Ectodermal cell (in vitro differentiated cells): Measurements from ENCODE around the gene BCOR.

ENCODE experiments used
- H3K27ac ChIP-seq: 2 replicates; pipeline ENCODE4 v1.7.0; 2013; ENCODE audit warnings: mild to moderate bottlenecking, low read depth, low read length; ENCODE audit not compliant: insufficient read depth, poor library complexity, severe bottlenecking
- H3K27me3 ChIP-seq: 2 replicates; pipeline ENCODE4 v1.7.0; 2013; ENCODE audit warnings: mild to moderate bottlenecking, low read length; ENCODE audit not compliant: insufficient read depth, control insufficient read depth, poor library complexity, severe bottlenecking
- H3K36me3 ChIP-seq: one replicate; pipeline ENCODE4 v1.7.0; 2013; ENCODE audit warnings: low read length; ENCODE audit not compliant: control insufficient read depth, insufficient read depth
- H3K4me1 ChIP-seq: one replicate; pipeline ENCODE4 v1.7.0; 2013; ENCODE audit warnings: low read length; ENCODE audit not compliant: control insufficient read depth, insufficient read depth
- H3K4me3 ChIP-seq: 2 replicates; pipeline ENCODE4 v1.7.0; 2013; ENCODE audit warnings: low read depth, low read length, control low read depth; ENCODE audit not compliant: insufficient read depth
- H3K9me3 ChIP-seq: 2 replicates; pipeline ENCODE4 v1.7.0; 2013; ENCODE audit warnings: mild to moderate bottlenecking, low read length, moderate library complexity; ENCODE audit not compliant: control insufficient read depth
- WGBS, 2 experiments: methylation state at CpG; one replicate each; pipeline ENCODE4 v1.1.7; 2013; ENCODE audit warnings: missing lambda C conversion rate in 2 of 2; 5-methylcytosine and 5-hydroxymethylcytosine counted together

Gene BCOR

DNA sequence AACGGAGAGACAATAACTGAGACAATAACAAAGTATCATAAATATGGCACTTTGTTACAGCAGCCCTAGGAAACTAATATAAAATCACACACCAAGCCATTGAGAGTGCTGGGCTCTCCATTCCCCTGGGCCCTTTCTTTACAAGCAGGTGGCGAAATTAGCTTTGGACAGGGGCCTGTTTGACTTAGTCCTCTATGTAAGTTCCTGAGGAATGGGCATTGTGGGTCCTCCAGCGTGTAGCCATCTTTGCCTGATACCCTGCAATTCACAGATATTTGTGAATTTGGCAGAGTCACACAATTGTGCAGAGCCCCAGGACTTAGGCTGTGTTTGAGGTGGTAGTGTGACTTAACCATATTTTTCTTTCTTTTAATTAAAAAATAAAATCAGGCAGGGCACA lies 67.6 kb downstream of the BCOR start:
- Histone ChIP-seq H3K9me3 (no peaks in the 10 kb centered on the region), H3K4me1 (no peaks in the 10 kb centered on the region), H3K27ac (no peak overlapping the region), H3K4me3 (no peak overlapping the region), H3K27me3 (no peaks in the 10 kb centered on the region), H3K36me3 (no peaks in the 10 kb centered on the region)
- WGBS, 2 experiments = 97 to 98% methylated on average over 3 of the region's 3 CpGs

DNA sequence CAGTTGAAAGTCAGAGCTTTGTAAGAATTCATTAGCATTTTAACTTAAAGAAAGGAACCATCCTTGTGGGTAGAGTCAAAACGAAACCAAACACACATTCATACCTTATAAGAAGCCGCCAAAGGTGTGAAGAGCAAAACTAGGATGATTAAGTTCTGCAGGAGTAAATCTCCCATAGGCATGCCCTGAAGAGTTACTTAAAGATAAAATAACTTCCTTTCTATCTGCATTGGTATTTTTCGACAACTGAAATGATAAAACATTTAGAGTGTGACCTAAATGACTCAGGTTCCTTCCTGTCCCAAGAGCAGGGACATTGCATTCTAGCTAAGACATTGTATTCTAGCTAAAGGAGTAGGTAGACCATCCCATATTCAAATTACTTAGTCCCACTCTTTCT lies 75.3 kb downstream of the BCOR start:
- WGBS, 2 experiments = 89 to 95% methylated on average over 2 to 3 of the region's 3 CpGs
- Histone ChIP-seq H3K4me3 (no peak overlapping the region), H3K36me3 (no peaks in the 10 kb centered on the region), H3K4me1 (no peaks in the 10 kb centered on the region), H3K9me3 (no peaks in the 10 kb centered on the region), H3K27ac (no peak overlapping the region), H3K27me3 (no peaks in the 10 kb centered on the region)

DNA sequence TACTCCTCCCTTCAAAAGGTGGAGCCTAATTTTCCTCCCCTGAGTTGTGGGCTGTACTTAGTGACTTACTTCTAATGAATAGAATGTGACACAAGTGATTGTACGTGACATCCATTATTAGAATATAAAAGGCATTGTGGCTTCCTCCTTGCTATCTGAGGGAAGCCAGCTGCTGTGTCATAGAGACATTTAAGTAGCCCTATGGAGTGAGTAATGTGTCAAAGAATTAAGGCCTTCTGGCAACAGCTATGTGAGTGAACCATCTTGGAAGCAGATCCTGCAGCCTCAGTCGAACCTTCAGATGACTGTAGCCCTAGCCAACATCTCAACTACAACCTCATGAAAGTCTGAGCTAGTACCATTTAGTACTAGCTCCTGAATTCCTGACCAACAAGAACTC lies 76.1 kb downstream of the BCOR start:
- H3K27me3 ChIP-seq = no peaks in the 10 kb centered on the region
- no peak overlapping the region for H3K27ac ChIP-seq
- no peak overlapping the region for H3K4me3 ChIP-seq
- H3K9me3 ChIP-seq = no peaks in the 10 kb centered on the region
- WGBS, 2 experiments = 73 to 87% methylated on average over 2 of the region's 2 CpGs
- H3K4me1 ChIP-seq = no peaks in the 10 kb centered on the region
- H3K36me3 ChIP-seq = no peaks in the 10 kb centered on the region

DNA sequence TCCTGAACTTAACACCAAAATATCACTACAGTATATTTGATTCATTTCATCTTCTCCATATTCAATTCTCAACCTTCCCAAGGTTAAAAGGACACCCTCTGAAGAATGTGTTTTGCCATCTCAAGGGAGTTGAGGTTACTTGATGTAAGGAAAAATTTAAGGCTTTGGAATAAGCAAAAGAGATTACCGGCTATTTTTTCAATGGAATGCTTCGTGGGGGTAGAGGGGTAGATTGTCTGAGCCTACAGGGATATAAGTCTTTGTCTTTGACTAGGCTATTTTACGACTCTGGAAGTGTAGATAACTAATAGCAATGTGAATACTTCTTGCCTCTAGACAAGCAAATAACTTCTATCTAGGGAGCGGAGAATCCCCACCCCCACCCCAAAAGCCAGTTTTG lies 78.2 kb downstream of the BCOR start:
- Histone ChIP-seq H3K36me3 (no peaks in the 10 kb centered on the region), H3K27me3 (peaks cover 7% of the 10 kb centered on the region), H3K4me1 (no peaks in the 10 kb centered on the region), H3K27ac (no peak overlapping the region), H3K9me3 (no peaks in the 10 kb centered on the region), H3K4me3 (no peak overlapping the region)
- WGBS, 2 experiments = 87 to 95% methylated on average over 2 of the region's 4 CpGs

DNA sequence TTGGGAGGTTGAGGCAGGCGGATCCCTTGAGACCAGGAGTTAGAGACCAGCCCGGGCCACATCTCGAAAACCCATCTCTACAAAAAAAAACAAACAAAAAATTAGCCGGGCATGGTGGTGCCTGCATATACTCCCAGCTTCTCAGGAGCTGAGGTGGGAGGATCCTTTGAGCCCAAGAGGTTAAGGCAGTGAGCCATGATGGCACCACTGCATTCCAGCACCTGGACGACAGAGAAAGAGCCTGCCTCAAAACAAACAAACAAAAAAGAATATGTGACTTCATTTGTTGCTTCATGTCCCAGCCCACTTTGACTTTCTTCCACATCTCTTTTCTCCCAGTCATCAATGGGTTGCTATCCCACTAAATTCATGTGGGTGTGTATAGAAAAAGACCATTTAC lies 79.7 kb downstream of the BCOR start:
- H3K4me1 ChIP-seq = peaks cover 4% of the 10 kb centered on the region
- WGBS, 2 experiments = 61 to 85% methylated on average over 3 to 5 of the region's 5 CpGs
- H3K27ac ChIP-seq = no peak overlapping the region
- peaks cover 19% of the 10 kb centered on the region for H3K27me3 ChIP-seq
- no peaks in the 10 kb centered on the region for H3K9me3 ChIP-seq
- H3K36me3 ChIP-seq = no peaks in the 10 kb centered on the region
- H3K4me3 ChIP-seq = no peak overlapping the region

DNA sequence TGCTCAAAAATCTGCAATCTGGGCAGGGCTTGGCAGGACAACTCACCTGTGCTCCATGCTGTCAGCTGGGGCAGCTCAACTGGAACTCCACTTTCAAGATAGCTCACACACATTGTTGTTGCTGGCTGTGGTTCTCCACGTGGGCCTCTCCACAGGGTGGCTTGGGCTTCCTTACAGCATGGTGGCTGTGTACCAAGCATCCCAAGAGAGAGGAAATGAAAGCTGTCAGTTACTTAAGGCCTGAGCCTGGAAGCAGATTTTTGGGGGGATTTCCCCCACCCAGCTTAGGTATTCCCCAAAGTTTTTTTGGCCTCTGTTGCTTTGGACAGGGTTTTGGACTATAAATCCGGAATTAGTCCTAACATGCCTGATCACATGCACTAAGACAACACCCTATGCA lies 81.0 kb downstream of the BCOR start:
- 77 to 83% methylated on average over 2 of the region's 2 CpGs for WGBS, 2 experiments

DNA sequence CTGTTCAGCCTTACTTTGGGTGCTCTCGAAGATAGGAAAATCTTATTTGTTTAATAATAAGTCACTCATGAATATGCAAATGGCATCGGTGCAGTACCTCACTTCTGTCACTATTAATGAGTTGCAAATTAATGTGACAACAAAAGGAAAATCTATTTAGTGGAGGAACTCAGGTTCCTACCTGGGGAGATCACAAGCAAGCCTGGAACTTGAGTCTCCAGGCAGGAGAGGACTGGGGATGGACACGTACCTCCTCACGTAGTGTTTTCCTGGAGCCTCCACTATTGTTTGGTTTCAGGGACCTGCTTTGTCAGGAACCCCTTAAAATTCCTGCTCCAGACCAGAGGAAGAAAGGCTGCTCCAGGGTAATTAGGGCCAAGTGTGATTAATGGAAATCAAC lies 82.1 kb downstream of the BCOR start:
- Histone ChIP-seq H3K27ac (no peak overlapping the region), H3K4me3 (no peak overlapping the region), H3K27me3 (peaks cover 43% of the 10 kb centered on the region), H3K36me3 (no peaks in the 10 kb centered on the region), H3K9me3 (no peaks in the 10 kb centered on the region), H3K4me1 (peaks cover 13% of the 10 kb centered on the region)
- 43 to 87% methylated on average over 2 to 4 of the region's 4 CpGs for whole genome bisulfite sequencing, 2 experiments

More for the DNA sequence above, 81.0 kb downstream of the BCOR start:
- Histone ChIP-seq H3K27ac (no peak overlapping the region), H3K9me3 (no peaks in the 10 kb centered on the region), H3K27me3 (peaks cover 32% of the 10 kb centered on the region), H3K4me1 (peaks cover 10% of the 10 kb centered on the region), H3K36me3 (no peaks in the 10 kb centered on the region), H3K4me3 (no peak overlapping the region)

DNA sequence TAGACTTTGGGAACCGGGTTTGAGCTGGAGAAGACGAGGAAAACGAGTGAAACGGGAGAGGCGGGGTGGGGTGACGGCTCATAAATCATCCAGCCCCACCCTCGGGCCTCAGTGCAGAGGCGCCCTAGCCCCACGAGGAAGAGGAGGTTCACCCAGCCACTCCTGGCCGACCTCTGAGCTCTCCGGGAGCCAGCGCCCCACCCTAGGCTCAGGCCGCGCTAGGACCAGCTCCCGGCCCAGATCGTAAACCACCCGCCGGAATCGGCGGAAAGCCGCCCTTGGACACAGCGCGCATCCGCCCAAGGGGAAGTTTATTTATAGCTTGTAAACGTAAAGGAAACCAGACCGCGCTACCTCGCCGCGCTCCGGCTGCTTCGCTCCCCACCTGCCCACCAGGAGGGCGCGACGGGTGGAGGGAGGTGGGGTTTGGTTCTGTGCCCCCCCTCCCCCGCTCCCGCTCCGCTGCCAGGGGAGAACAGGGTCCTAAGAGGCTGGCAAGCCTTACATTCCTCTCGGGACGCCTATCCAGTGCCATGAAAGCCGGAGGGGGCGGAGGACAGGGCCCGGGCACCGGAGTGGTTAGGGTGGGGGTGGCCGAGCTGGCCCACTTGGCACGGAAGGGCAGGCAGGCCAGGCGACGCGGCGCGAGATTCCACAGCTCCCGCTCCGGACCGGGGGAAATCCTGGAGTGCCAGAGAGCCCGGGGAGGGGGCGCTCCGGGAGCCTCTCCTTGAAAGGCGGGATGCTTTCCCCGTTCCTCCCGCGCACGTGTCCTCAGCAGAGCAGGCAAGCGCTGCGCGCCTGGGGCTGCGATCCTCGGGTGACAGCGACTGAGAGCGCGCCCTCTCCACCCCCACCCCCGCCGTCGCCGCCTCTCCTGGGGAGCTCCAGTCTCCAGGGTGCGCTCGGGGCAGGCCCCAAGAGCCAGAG lies 84.2 kb downstream of the BCOR start:
- Histone ChIP-seq H3K4me3 (peak overlapping the region; percentile 50), H3K27ac (no peak overlapping the region), H3K9me3 (no peaks in the 10 kb centered on the region), H3K4me1 (peaks cover 22% of the 10 kb centered on the region), H3K36me3 (no peaks in the 10 kb centered on the region), H3K27me3 (peaks cover 64% of the 10 kb centered on the region)
- 0 to 1% methylated on average over 74 to 75 of the region's 76 CpGs for WGBS, 2 experiments

DNA sequence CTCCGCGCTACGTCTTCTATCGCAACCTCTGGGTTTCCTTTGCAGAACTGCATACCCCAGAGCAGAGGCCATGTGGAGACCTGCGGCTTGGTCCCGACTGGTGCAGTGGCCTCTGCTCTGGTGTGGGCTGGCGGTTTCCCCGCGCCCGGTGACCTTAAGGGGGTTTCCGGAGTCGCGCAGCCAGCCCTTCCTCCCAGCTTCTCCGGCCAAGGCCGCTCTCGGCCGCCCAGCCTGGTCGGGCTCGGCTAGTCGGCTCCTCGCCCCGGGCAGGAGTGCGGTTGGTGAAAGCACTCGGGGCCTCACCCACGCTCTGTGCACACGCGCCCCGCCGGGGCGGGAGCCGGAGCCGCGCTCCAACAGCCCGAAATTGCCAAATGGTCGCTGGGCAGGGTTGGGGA lies 84.9 kb downstream of the BCOR start:
- Histone ChIP-seq H3K9me3 (no peaks in the 10 kb centered on the region), H3K36me3 (no peaks in the 10 kb centered on the region), H3K4me1 (peaks cover 27% of the 10 kb centered on the region), H3K27ac (no peak overlapping the region), H3K4me3 (peak overlapping the region; percentile 50), H3K27me3 (peaks cover 71% of the 10 kb centered on the region)
- WGBS, 2 experiments = 1% methylated on average over 35 of the region's 35 CpGs

DNA sequence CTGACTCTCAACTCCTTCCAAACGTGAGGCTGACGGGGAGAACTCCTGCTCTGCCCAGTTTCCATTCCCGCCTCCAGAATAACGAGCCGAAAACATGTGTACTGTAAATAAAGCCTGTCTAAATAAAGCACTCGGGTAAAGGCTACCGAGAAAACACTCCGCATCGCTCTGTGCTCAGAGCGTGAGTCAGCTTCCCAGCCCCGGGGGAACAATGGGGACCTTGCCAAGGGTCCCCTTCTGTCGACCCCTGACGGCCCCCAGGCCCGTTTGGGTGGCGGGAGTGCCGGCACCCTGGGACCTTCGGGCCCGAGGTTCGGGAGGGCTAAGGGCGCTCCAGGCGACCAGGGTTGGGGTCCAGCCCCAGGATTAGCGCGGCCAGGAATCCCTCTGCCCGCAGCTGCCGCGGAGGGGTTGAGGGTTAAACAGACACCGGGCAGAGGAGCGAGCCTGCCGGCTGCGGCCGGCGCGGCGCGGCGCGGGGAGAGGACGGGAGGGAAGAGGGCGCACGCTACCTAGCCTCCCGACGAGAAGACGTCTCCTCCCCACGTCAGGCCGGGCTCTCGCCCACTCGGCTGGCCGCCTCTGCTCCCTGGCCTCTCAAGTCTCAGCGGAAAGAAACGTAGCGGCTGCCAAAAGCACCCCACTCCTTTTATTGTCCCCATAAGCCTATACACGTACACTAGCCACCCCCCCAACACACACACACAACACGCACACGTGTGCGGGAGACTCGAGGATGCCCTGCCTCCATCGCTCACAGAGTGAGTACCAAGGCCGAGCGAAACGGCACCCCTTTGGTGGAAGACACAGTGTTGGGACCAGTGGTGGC lies 85.5 kb downstream of the BCOR start:
- Histone ChIP-seq H3K4me1 (peaks cover 31% of the 10 kb centered on the region), H3K9me3 (no peaks in the 10 kb centered on the region), H3K27ac (no peak overlapping the region), H3K4me3 (peak overlapping the region; percentile 50), H3K27me3 (peaks cover 77% of the 10 kb centered on the region), H3K36me3 (no peaks in the 10 kb centered on the region)
- WGBS, 2 experiments = 1 to 2% methylated on average over 60 of the region's 60 CpGs
